HL-60/S4 (cell line): Measurements from ENCODE around the gene CEP162.
"Not testable (repeated sequence)": the region's sequence is repeated elsewhere in the genome, so short reads cannot be mapped to it uniquely, and the experiment has no call there.

Experiments
- in situ Hi-C: fragments of 300-500 bp; cut with MboI; formaldehyde crosslinking; loops from 2 replicates; pipeline ENCODE4 v1.14.3; 2022; ENCODE audit warnings: low sequenced_read_pairs

Gene CEP162

DNA sequence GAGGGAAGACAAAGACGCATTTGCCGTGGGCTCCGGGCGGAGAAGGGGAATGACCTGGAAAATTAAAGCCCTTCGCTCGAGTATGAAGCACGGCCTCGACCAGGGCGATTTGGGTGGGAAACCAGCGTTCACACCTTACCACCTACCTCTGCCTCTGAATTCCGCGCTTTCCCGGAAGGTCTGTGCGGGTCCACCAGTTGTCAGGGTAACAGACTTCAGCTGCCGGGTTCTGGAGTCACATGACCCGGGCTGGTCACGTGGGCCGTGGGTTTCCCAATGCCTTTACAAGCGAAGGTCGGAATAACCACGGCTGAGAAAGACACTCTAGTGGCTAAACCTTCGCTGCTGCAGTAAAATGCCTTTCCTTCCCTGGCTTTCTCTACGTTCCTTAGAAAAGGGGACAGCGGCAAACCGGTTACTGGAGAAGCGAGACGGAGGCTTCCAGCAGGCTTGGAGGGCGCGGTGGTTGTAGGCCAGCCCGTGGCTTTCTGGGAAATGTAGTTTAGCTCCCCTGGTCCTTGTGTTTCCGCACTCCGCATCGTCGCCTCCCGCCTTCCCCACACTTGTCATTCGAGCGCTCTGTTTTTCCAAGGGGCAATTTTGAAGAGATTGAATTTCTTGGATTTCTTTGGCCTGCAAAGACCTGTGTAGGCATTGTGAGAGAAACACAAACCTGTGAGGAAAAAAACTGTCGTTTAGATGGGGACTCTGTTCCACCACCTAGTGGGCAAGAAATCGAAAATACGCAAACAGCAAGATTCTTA lies at the start of gene CEP162:
Gene CEP162 (minus strand): TSS at position 210 of the 764 bp plus-strand sequence. CDS start 1,250 bp downstream, outside the sequence.
- in situ Hi-C loops: no loop called here

DNA sequence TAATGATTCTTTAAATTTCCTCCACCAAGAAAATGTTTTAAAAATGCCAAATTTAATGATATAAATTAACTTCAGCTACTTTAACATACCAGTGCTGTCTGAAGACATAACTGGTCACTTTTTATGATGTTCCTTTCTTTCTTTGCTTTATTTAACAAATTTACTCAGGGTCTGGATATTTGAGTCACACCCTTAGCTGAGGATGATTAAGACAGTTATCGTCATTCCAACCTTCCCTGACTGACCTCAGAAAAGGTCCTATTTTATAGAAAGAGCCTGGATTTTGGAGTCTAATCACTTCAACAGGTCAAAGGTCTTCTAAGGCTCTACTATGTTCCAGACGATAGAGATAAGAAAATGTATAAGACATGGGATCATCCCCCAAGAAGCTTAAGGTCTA lies 47.4 kb upstream of the CEP162 start:
- in situ Hi-C loops: no loop called here

DNA sequence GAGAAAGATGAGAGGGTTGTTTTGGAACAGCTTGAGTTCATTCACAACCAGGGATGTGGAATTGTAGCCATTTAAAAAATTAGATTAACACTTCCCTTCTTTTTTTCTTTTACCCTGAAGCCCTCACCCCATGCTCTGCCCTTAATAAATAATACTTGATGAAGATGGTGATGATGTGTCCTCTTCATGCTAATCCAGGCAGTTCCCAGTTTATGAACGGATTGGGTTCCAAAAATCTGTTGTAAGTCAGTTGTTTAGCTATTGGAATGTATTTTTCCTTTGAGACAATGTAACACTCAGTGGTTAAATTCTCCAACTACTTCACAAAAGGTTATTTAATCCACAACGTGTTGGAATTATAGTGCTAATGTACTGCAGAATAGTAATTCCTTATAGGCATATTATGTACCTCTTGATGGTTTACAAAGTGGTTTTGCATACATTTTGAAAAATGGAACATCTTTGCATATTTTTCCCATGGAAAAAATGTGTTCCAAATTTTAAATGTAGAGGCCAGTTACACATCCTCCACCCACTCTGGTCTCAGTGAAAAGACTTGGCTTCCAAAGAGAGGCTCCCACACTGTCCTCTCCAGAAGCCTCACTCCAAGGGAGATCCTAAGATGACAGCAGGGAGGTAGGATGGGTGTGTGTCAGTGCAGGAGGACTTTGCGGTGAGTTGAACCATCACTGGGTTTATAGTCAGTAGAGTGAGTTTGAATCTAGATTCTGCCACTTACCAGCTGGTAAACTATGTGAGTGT lies 45.8 kb upstream of the CEP162 start:
- in situ Hi-C loops: no loop called here

DNA sequence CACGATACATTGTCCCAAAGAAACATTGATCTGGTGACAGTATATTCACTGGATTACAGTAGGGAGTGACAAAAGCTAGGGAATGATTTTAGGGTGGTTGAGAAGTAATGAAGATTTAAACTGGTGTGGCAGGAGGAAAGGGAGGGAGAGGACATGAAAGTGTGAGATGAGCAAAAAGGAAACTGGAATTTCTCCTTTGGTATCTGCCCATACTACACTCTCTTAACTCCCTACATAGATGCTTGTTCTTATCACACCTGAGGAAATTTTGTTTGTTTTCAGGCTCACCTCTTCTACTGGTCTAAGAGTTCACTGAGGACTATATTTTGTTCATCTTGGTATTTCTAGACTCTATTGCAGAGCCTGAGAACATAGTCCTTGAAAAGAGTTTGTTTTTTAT lies 44.9 kb upstream of the CEP162 start:
- in situ Hi-C loops: no loop called here

DNA sequence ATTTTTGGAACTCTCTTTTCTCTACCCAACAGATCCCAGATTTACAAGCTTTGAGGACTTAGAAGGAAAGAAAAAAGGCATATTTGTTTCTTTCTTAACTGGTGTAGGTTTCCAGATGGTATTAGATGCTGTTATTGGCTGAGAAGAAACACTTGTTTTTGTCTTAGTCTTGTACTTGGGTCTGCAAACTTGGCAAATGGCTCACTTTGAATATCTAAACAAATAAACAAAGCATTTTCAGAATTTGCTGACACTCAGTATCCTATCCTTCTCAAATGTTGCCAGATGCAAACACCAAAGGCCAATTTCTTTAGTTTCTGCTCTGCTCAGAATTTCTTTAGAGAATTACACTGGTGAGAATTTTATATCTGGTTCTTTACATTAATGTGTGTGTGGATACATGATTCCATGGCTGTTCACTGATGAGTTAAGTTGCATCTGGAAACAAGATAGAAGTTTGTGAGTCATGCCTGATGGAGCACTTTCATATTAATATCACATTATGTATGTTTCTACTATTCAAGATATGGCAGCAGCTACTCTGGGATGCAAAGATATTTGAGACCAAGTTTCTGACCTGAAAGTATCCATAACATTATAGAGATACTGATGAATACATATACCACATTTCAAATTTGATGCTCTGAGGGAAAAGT lies 43.7 kb upstream of the CEP162 start:
- in situ Hi-C loops: no loop called here

DNA sequence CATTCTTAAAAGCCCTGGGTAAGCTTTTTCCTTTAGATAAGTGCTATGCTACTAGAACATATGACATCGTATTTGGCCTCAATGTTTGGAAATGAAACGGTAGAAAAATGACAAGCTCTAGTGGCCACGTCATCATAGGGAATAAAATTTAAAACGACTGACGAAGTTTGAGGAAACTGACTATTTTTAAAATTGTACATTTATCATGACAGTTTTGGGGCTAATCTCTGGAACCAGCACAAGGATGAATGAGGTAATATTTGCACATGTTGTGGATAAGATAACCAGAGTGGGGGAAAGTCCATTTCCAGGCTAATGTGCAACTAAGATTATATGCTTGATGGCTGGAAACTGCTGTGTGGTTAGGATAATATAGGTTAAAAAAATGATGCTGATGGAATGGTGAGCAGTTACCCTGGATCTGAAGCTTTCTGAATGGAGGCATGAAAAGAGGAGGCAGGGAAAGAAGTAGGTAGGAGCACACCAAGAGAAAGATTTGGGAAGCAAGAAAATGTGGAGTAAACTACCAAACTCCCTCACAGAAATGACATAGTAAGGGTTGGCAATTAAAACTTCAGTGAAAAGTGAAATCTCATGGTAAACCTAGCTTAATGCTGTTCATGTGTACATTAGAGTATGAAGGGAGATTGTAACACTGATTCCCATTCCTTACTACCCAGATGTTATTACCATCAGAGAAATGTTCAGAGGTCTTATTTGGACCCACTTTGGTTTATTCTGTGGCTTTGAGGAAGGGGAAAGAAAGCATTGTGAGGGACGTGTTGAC lies 42.7 kb upstream of the CEP162 start:
- in situ Hi-C loops: no loop called here

- in situ Hi-C loops: no loop called here
These were observed 41.3 kb upstream of the CEP162 start for GRCh38 chr6:84268781-84269180.

GRCh38 chr6:84263557-84263956 lies 36.1 kb upstream of the CEP162 start:
- in situ Hi-C loops: no loop called here

GRCh38 chr6:84260926-84261325 lies 33.5 kb upstream of the CEP162 start:
- in situ Hi-C loops: no loop called here

DNA sequence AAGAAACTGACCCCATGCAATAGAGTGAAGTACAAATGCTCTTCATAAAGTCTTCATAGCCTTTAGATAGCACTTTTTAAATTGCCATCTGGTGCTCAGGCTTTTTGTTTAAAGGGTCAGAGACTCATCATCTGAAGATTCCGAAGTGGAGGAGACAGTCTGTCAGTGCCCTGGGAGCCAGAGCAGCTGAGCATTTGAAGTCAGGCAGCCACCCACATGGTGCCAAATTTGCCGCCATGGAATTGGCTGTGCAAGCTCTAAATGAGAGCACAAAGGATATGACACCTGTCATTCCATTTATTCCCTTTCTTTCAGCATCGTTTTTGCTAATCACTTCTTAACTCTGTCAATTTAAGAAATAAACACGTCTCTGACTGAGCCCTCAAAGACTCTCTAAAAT lies 32.8 kb upstream of the CEP162 start:
- in situ Hi-C loops: no loop called here

GRCh38 chr6:84258866-84259265 lies 31.4 kb upstream of the CEP162 start:
- in situ Hi-C loops: no loop called here

DNA sequence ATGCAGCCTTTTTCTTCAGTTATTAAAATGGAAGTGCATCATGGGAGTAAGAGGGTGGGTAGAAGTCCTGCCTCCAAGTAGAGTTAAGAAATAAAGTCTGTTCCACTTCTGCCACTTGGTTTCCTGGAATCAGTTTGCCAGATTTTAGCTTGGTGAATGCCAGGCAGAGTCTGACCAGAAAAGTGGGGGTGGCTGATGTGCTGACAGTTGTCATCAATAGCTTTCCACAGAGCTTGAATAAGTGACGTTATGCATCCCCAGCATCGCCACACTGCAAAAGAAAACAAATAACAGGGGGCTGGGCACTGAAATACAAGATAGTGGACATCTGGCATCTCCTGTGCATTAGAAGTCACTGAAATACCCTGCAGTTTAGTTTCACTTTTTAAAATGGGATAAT lies 30.8 kb upstream of the CEP162 start:
- in situ Hi-C loops: no loop called here

DNA sequence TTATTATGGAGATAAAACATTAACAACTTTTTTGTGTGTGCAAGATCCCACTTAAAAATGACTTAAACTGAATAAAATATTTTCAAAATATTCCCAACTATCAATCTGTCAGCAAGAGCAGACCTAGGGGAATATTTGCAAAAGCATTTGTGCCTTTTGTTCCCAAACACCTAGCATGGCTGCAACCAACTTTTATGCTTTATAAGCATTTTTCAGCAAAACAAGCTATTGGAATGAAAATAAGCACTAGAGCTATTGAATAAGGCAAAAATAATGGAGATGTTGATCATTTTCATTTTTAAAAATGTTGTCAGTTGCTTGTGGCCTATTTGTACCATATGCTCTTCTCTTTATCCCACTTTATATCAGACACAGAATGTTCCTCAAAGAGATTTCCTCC lies 28.2 kb upstream of the CEP162 start:
- in situ Hi-C loops: no loop called here

DNA sequence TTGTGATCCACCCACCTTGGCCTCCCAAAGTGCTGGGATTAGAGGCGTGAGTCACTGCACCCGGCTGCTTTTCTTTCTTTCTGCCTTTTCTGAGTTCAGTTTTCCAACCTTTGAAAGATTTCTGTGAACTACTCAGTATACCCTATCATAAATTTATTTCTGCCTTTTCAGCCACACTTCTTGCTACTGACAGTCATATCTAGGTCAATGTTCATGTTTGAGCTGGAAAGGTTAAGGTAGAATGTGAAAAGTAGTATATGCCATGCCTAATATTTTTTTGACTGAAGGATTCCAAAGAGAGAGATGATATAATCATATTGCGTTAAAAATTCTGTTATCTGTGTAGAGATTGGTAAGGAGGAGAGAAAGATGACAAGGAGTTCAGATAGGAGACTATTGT lies 25.9 kb upstream of the CEP162 start:
- in situ Hi-C loops: no loop called here

DNA sequence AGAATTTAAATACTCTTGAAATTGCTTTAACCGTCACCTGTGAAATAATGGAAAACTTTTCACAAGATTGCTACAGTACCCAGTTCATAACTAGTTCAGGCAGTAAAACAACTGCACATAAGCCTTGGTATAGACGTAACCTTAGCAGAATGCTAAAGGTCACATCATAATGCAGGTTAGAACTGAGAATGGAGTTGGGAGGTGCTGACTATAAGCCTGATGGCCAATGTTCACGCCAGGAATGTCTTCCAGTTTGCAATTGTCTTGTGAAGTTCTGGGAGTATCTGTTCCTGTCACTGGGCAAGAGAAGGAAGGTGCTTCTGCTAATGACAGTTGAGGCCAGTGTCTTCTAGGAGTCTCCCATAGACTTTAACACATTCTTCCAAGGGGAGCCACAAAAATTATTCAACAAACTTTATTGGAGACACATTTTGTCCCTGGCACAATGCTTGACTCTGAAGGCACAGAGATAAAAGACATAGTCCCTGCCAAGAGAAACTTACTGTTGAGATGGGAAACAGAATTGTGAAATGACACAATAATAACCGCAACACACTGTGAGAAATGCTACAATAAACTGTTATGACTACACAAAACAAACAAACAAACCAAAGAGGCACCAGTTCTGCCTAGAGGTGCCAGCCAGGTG lies 24.6 kb upstream of the CEP162 start:
- in situ Hi-C loops: no loop called here

- in situ Hi-C loops: no loop called here
These were observed 22.3 kb upstream of the CEP162 start for GRCh38 chr6:84249724-84250123.

DNA sequence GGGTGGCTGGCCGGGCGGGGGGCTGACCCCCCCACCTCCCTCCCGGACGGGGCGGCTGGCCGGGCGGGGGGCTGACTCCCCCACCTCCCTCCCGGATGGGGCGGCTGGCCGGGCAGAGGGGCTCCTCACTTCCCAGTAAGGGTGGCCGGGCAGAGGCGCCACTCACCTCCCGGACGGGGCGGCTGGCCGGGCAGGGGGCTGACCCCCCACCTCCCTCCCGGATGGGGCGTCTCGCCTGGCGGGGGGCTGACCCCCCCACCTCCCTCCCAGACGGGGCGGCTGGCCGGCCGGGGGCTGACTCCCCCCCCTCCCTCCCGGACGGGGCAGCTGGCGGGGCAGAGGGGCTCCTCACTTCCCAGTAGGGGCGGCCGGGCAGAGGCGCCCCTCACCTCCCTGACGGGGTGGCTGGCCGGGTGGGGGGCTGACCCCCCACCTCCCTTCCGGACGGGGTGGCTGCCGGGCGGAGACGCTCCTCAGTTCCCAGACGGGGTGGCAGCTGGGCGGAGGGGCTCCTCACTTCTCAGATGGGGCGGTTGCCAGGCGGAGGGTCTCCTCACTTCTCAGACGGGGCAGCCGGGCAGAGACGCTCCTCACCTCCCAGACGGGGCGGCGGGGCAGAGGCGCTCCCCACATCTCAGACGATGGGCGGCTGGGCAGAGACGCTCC lies 17.1 kb upstream of the CEP162 start:
- in situ Hi-C loops: not testable (repeated sequence)

- in situ Hi-C loops: no loop called here
These were observed 15.8 kb upstream of the CEP162 start for GRCh38 chr6:84243240-84243639.

DNA sequence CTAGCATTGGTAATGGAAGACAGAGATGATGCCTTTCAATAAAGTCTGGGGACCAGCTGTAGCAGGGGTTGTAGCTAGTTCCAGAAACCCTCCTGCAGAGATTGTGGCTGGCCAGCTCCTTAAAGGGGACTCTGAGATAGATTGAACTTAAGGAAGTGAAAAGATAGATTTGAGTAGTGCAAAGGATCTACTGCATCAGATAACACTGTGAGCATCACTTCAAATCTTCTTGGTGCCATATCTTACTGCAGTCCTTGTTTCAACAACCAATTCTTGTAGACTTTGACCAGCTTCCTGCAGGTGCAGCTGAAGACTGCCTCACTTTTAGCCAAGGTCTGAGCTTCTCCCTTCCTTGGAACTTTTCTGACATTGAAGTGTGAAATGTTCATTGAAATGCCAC lies 14.8 kb upstream of the CEP162 start:
- in situ Hi-C loops: no loop called here

- in situ Hi-C loops: no loop called here
These were observed 728 bp upstream of the CEP162 start for GRCh38 chr6:84228198-84228543.
